DMS153 treated with DMSO at 0.1 percent for 48 hours (cell line): Measurements from ENCODE around the gene ZNF512B.
"Not testable (repeated sequence)": the region's sequence is repeated elsewhere in the genome, so short reads cannot be mapped to it uniquely, and the experiment has no call there.

Experiments
- DNase-seq: peaks from one replicate; lab custom pipeline; 2025; ENCODE audit not compliant: unreplicated experiment; lab: John Stamatoyannopoulos, UW

Gene ZNF512B

DNA sequence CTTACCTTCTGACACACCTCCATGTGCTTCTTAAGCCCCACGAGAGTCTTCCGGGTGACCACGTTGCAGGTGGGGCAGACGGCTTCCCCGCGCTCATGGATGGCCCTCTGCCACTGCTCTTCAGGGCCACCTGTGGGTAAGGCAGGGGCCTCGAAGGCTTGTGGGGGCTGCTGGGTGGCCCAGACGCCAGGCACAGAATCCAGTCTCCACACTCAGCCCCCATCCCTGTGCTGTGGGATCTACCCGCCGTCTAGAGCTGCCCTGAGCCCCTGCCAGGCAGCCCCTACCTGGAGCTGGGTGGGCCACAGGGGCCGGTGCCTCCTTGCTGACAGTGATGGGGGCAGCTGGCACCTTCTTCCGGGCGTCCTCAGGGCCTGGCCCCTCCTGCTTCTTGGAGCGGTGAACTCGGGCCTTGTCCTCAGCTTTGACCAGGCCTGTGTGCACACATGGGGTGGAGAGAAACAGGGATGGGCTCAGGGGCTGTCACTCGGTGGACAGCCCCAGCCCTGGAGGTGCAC lies 5.9 kb downstream of the ZNF512B start:
- no peak for DNase-seq

DNA sequence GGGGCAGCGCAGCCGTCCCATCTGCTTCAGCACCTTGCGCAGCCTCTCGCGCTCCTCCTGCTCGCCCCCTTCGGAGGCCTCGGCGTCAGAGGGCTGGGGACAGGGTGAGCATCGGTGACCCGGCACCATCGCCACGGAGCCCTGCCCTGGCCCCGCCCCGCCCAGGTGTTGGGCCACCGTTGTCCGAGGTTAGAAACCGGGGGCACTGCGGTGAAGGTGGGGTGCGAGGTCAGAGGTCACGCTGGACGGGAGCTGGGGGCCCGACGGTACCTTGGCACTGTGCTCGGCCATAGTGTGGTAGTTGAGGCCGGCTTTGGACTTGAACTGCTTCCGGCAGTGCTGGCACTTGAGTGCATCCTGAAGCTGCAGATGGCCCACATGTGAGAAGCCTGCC lies 6.4 kb downstream of the ZNF512B start:
- no peak for DNase-seq

GRCh38 chr20:63962426-63963347 lies 7.0 kb downstream of the ZNF512B start:
- no peak for DNase-seq

DNA sequence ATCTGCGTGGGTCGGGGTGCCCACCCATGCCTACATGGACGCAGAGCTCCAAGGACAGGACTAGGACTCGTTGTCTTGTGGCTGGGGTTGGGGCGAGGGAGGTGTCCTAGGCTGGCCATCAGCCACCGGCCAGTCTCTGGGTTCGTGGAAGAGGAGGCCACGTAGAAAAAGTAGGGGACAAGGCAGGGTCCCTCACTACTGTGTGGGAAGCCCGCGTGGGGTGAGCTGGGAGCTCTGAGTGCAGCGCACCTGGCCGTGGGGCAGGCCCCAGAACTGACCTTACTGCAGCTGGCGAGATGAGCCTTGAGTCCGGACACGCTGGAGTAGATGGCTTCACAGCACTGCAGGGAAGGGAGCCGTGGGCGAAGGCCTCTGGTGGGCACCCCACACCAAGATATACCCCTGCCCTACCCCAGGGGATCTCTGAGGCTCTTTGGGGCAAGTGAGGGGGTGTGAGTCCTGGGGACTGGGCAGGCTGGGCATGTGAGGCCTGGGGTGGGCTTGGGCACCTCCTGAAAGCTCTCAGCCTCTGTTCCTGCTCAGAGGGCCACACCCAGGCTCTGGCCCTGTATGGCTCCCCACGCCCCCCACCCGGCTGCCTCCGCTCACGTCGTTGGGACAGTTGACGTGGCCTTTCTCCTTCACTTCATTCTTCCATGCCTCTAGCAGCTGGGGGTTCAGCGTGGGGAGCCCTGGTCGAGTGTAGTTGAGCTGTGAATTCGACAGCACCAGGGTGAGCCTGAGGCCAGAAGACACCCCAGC lies 7.9 kb downstream of the ZNF512B start:
- DNase-seq, result no peak

GRCh38 chr20:63960654-63961621 lies 8.8 kb downstream of the ZNF512B start:
- DNase-seq, result not testable (repeated sequence)

DNA sequence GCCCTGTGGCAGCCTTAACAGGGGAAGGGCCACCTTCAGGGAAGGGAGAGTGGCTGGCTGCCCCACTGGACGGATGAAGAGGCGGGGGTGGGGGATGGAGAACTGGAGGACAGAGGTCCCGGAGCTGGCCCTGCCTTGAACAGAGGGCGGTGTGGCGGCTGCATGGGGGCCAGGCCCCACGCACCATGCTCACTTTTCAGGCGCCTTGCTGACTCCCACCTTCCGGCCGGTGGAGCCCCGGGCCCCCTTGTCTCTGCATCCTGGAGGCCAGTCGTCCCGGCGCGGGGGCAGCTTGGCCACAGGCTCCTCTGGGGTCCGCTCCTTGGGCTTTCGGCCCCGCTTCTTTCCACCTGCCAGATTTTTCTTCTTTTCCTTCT lies 10.0 kb downstream of the ZNF512B start:
- no peak for DNase-seq

- no peak for DNase-seq
Observed at GRCh38 chr20:63958964-63959698, 10.6 kb downstream of the ZNF512B start.

- no peak for DNase-seq
Observed at GRCh38 chr20:63958471-63958870, 11.3 kb downstream of the ZNF512B start.

GRCh38 chr20:63957690-63958441 lies 11.9 kb downstream of the ZNF512B start:
- peak; percentile 81 for DNase-seq

GRCh38 chr20:63957004-63957689 lies 12.6 kb downstream of the ZNF512B start:
- DNase-seq, result peak; percentile 81

DNA sequence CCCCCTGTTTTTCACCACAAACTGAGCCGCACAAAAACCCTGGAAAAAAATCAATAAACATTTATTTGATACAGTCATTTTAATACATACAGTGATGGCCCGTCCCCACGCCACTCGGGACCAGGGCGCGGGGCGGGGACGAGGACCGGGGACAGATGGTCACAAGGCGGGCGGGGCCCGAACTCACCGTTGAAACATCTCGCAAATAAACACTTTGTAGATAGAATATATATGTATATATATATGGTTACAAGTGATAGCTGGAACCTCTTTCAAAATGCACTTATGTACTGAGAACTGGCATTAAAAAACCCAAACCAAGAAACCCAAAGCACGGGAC lies 13.1 kb downstream of the ZNF512B start:
- no peak for DNase-seq

- peak; percentile 57 for DNase-seq
Observed at GRCh38 chr20:63955827-63956663, 13.7 kb downstream of the ZNF512B start, which contains the start of gene UCKL1. Gene UCKL1 (minus strand): TSS chr20:63956416. CDS start chr20:63956372, 44 bp downstream.

DNA sequence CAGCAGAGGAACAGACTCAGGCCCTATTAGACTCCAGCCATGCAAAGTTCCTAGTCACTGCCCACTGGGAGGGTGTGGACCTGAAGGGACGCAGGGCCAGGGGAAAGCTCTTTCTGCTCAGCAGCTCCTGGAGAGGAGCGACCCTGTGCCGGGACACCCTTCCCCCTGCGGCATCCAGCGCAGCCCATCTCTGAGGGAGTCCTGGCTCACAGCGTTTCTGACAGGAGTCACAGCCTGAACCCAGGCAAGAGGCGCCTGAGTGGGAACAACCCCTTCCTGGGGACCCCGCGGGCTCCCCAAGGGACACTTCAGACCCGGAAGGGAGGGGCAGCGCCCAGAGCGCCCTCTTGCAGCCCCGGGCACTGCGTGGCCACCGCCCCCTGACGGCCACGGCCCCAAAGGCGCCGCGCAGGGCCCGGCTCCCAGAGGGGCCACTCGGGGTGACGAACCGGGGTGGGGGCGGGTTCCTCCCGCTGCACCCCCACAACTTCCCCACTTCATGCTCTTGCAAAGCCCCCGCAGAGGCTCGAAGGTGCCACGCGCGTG lies 14.4 kb downstream of the ZNF512B start:
- no peak for DNase-seq

DNA sequence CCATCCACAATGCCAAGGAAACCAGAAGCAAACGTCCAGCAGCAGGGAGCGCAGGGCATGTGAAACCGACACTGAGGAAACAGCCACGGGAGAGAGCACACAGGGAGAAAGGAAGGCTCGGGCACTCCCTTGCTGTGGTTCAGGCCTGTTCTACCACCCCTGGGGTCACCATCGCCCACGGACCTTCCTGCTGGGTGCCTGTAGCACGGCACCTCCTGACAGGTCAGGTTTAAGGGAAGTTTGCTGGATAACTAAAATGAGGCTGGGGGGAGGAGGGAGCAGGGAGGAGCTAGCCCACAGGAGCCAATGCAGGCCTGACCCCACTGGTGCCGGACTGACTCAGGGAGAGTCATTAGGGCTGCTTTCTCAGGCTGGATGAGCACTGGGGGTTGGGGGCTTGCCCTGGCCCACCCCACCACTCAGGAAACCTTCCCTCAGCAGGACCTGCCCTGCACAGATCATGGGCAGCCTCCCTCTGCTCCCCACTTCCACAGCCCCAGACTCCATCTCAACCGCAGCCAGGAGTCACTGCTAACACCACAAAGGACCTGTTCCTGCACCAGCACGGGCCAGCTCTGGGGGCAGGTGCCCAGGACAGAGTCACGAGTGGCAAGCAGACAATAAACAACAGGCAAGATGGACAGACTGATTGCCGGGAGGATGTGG lies 15.8 kb downstream of the ZNF512B start:
- DNase-seq, result no peak

DNA sequence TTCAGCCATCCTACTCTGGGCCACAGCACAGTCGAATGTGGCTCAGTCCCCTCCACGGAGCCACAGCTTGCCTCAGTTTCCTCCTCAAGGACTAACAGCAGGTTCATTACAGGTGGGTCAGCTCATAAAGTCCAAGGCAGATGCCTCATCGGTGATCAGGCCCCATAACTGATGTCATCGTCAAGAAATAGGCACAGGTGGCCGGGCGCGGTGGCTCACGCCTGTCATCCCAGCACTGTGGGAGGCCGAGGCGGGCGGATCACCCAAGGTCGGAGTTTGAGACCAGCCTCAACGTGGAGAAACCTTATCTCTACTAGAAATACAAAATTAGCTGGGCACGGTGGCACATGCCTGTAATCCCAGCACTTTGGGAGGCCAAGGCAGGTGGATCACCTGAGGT lies 17.0 kb downstream of the ZNF512B start:
- no peak for DNase-seq

GRCh38 chr20:63952210-63952535 lies 17.6 kb downstream of the ZNF512B start:
- no peak for DNase-seq
